Neutrophil (primary cell): Measurements from ENCODE around the gene EPG5.

Experiments used
- H3K27ac ChIP-seq: fragments of 200-600 bp; sonication (generic); 2 replicates; pipeline ENCODE4 v1.5.1; 2016; ENCODE audit warnings: mild to moderate bottlenecking, moderate library complexity
- H3K27me3 ChIP-seq: fragments of 200-600 bp; sonication (generic); 2 replicates; pipeline ENCODE4 v1.6.0; 2016; ENCODE audit warnings: mild to moderate bottlenecking
- H3K36me3 ChIP-seq: fragments of 200-600 bp; sonication (generic); 2 replicates; pipeline ENCODE4 v1.5.1; 2017
- H3K4me1 ChIP-seq, 2 experiments: fragments of 200-600 bp in 1 of 2; sonication (generic) in 1 of 2; 1 replicate in 1 of 2; 2 replicates in 1 of 2; pipeline versions ENCODE4 v1.5.1 to v1.6.1; 2013 to 2016; ENCODE audit warnings: low read depth in 1 of 2, low read length in 1 of 2, mild to moderate bottlenecking in 1 of 2, moderate library complexity in 1 of 2; ENCODE audit not compliant: control insufficient read depth in 1 of 2, insufficient read depth in 1 of 2
- H3K4me3 ChIP-seq, 2 experiments: fragments of 200-600 bp in 1 of 2; sonication (generic) in 1 of 2; 1 replicate in 1 of 2; 2 replicates in 1 of 2; pipeline ENCODE4 v1.5.1; 2013 to 2016; ENCODE audit warnings: low read depth in 1 of 2, low read length in 1 of 2, mild to moderate bottlenecking in 1 of 2, moderate library complexity in 1 of 2
- H3K9me3 ChIP-seq: fragments of 200-600 bp; sonication (generic); 2 replicates; pipeline ENCODE4 v1.5.1; 2016
- TF ChIP-seq, protein P1 (sequence below): fragments of 200-600 bp; sonication (generic); IDR thresholded peaks from 2 replicates; pipeline ENCODE4 v1.5.1; 2016; ENCODE audit warnings: antibody characterized with exemption

The EPG5 gene

DNA sequence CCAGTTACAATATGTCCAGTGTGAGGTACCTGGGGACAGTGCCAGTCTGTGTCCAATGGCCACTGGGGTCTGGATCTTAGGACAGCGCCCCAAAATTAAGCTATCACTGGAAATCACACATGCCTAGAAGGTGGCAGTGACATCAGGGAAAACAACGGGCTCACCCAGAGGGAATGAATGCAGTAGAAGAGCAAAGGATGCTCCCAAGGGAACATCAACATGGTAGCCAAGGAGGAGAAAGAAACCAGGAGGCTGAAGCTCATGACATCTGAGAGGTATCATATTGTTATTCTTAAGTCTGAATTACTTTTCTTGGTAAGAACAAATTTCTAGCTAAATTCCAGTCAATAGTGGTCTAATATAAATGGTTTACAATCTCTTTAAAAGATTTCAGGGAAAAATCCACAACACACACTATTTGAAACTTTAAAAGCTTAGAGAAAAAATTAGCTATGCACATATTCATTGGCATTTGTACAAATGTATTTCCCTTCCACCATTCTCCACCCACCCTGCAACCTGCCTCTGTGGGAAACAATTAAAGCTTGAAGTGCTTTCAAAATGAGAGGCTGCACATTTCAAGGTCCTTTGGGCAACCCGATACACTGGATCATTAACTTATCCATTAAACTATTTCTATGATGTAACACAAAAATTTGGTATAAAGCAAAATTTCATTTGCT lies 86.1 kb downstream of the EPG5 start:
- H3K27ac ChIP-seq, result no peak overlapping the region

DNA sequence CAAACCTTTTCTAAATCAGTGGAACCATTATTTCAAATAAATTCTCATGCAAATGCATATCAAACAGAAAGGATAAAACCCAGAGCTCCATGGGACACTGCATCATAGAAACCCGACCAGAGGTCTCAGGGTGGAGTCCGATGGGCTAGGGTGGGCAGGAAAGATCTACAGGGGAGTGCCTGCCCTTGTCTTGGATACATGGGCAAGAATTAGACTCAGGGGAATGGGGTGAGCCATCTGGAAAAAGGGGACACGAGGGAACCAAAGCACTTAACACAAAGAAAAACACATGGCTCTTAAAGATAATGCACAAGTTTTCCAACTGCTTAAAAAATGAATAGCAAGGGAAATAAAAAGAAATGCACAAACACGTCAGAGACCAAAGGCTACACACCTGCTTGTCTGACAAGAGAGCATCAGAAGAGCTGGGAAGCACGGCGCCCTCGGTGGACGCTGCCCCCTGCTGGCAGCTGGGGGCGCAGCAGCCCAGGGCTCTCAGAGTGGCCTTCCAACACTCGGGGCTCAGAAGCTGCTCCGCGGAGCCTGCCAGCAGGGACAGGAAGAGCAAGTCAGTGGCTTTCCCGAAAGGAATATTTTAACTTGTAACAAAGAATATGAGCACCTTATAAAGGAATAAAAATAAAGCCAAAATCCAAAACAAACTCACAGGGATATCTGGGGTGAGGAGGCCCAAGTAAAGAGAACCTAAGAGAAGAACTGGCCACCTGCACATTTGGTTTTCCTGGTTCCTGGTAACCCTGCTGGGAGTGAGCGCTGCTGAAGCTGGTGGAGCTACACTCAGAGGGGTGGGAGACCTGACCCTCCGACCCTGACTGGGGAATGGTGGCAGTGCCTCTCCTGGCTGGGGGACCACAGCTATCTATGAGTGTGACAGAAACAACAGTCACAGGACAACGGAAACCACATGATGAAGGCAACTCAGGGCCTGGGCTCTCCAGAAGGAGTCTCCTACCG lies 87.2 kb downstream of the EPG5 start:
- TF ChIP-seq, protein P1, sequence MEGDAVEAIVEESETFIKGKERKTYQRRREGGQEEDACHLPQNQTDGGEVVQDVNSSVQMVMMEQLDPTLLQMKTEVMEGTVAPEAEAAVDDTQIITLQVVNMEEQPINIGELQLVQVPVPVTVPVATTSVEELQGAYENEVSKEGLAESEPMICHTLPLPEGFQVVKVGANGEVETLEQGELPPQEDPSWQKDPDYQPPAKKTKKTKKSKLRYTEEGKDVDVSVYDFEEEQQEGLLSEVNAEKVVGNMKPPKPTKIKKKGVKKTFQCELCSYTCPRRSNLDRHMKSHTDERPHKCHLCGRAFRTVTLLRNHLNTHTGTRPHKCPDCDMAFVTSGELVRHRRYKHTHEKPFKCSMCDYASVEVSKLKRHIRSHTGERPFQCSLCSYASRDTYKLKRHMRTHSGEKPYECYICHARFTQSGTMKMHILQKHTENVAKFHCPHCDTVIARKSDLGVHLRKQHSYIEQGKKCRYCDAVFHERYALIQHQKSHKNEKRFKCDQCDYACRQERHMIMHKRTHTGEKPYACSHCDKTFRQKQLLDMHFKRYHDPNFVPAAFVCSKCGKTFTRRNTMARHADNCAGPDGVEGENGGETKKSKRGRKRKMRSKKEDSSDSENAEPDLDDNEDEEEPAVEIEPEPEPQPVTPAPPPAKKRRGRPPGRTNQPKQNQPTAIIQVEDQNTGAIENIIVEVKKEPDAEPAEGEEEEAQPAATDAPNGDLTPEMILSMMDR, result peak; percentile 94
- no peaks in the 10 kb centered on the region for H3K4me1 ChIP-seq
- no peak overlapping the region for H3K4me3 ChIP-seq
- no peaks in the 10 kb centered on the region for H3K9me3 ChIP-seq
- peaks cover 69% of the 10 kb centered on the region for H3K36me3 ChIP-seq
- no peaks in the 10 kb centered on the region for H3K27me3 ChIP-seq
- no peak overlapping the region for H3K27ac ChIP-seq

More for the DNA sequence above, 86.1 kb downstream of the EPG5 start:
- Histone ChIP-seq H3K4me1 (no peaks in the 10 kb centered on the region), H3K27me3 (no peaks in the 10 kb centered on the region), H3K9me3 (no peaks in the 10 kb centered on the region), H3K36me3 (peaks cover 66% of the 10 kb centered on the region), H3K4me3 (no peak overlapping the region)
- TF ChIP-seq, protein P1, result no peak

DNA sequence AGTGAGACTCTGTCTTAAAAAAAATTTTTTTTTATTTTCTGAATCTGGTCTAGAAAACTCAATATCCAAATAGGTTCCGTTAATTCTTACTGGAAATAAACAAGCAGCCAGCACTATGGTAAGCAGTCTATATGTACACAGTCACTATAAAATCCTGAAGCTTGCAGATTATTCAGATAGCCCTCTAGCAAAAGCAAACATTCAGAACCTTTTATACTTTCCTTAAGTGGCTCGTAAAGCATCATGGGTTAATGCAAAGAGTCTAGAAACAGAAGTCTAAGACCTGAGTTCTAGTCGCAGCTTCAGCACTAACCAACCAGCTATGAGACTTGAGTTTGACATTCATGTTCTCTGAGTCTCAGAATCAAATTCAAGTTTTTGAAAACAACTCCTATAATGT lies 89.7 kb downstream of the EPG5 start:
- Histone ChIP-seq H3K9me3 (no peaks in the 10 kb centered on the region), H3K27ac (no peak overlapping the region), H3K4me3 (no peak overlapping the region), H3K36me3 (peaks cover 82% of the 10 kb centered on the region), H3K4me1 (no peaks in the 10 kb centered on the region), H3K27me3 (no peaks in the 10 kb centered on the region)
- TF ChIP-seq, protein P1, result no peak

DNA sequence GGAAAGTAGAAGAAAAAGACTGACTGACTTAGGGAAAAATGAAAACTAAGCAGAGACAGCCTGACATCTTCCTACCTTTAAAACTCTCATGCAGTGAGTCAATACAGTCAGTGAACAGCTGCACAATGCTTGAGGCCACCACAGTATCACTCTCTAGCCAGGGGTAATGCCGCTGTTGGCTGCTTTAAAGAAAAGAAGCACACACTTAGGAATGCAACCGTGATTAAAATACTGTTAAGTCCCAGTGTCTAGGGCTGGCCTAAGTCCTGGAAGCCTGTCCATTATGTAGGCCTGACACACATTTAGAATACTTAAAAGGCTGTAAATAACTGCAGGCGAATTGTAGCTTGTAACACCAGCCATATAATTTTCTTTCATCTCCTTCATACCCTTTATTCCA lies 91.0 kb downstream of the EPG5 start:
- H3K36me3 ChIP-seq, result peaks cover 83% of the 10 kb centered on the region
- no peaks in the 10 kb centered on the region for H3K27me3 ChIP-seq
- TF ChIP-seq, protein P1, result no peak
- no peaks in the 10 kb centered on the region for H3K4me1 ChIP-seq
- H3K27ac ChIP-seq, result no peak overlapping the region
- no peak overlapping the region for H3K4me3 ChIP-seq
- H3K9me3 ChIP-seq, result no peaks in the 10 kb centered on the region

DNA sequence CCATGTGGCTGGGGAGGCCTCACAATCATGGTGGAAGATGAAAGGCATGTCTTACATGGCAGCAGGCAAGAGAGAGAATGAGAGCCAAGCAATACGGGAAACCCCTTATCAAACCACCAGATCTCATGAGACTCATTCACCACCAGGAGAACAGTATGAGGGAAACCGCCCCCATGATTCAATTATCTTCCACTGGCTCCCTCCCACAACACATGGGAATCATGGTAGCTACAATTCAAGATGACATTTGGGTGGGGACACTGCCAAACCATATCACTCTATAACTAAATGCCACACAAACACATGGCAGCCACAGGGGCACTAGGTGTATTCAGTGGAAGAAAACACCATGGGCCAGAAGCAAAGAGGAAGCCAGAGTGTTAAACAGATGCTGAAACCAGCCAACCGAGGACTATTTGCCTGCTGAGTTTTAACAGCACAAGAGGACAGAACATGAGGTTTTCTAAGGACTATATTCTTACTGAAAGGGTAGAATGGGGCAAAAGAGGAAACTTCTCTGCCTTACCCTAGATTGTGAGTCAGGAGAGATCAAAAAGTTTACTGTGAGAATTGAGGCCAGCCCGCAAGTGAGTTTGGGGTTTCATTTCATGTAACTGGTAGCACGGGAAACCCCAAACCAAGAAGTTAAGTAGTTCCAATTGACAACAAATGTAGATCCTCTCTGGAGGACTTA lies 92.5 kb downstream of the EPG5 start:
- Histone ChIP-seq H3K4me3 (no peak overlapping the region), H3K27me3 (no peaks in the 10 kb centered on the region), H3K27ac (no peak overlapping the region), H3K4me1 (no peaks in the 10 kb centered on the region), H3K36me3 (peaks cover 90% of the 10 kb centered on the region), H3K9me3 (no peaks in the 10 kb centered on the region)
- TF ChIP-seq, protein P1, result no peak
